ENCODE data around the gene DGKQ. TPM values are rescaled to one million over a fixed set of nuclear protein-coding genes. Genes with fewer than 3 reads are reported as not detected.

DGKQ gene
- total RNA-seq, 1 donor from 2014 or later: 9.6 TPM

GRCh38 chr4:917992-918391, 55.4 kb downstream of the DGKQ start:
- intact Hi-C loops (cut with DNase I): no loop called here
- ATAC-seq (no peak), DNase-seq (ENCODE audit: low spot score) (no peak)

DNA sequence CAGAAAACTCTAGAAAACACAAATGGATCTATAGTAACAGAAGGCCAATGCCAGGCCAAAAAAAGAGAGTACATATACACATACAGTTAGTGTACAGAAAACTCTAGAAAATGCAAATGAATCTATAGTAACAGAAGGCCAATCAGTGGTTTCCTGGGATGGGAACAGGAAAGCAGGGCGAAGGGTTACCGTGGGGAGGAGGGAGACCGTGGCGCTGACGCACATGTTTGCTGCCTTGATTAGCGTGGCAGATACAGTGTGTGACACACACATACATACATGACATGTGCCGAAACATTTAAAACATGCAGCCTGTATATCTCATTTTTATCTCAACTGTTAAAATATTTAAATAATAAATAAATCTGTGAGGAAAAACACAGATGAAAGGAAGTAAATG, 55.9 kb downstream of the DGKQ start:
- ATAC-seq (no peak), DNase-seq (ENCODE audit: low spot score) (peak; percentile 39)
- intact Hi-C loops (cut with DNase I): no loop called here

GRCh38 chr4:915595-915994, 57.8 kb downstream of the DGKQ start:
- intact Hi-C loops (cut with DNase I): no loop called here
- ATAC-seq: peak; percentile 75
- DNase-seq (ENCODE audit: low spot score): peak; percentile 55

DNA sequence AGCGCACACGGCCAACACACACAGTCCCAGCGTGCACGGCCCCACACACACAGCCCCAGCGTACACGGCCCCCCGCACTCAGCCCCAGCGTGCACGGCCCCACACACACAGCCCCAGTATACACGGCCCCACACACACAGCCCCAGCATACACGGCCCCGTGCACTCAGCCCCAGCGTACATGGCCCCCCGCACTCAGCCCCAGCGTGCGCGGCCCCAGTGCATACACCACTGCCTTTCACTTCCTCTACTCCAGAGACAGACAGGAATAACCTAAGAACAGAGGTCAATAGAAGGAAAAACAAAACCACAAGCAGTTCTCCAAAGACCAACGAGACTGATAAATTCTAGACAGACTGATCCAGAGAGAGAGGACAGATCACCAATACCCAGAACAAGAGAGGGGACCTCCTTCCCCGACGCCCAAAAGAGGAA, 58.3 kb downstream of the DGKQ start:
- DNase-seq (ENCODE audit: low spot score) (peak; percentile 56), ATAC-seq (peak; percentile 63)
- intact Hi-C loops (cut with DNase I): no loop called here

GRCh38 chr4:914531-914930, 58.8 kb downstream of the DGKQ start:
- intact Hi-C loops (cut with DNase I): no loop called here
- peak; percentile 49 for DNase-seq (ENCODE audit: low spot score)
- no peak for ATAC-seq

DNA sequence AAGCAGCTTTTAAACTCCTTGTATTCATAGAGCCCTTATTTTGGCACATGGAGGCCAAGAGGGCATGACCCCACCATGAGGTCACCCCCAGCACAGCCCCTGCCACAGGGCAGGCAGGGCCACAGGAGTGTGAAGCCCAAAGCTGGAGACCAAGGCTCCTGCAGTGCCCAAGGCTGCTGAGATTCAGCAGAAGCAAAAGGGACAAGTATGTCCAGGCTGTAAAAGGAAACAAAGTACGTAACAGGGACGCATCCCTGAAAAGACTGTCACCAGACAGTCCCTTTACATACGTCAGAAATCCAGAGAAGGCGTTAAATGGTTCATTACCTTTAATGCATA, 60.1 kb downstream of the DGKQ start:
- intact Hi-C loops (cut with DNase I): no loop called here
- ATAC-seq: peak; percentile 13
- no peak for DNase-seq (ENCODE audit: low spot score)

DNA sequence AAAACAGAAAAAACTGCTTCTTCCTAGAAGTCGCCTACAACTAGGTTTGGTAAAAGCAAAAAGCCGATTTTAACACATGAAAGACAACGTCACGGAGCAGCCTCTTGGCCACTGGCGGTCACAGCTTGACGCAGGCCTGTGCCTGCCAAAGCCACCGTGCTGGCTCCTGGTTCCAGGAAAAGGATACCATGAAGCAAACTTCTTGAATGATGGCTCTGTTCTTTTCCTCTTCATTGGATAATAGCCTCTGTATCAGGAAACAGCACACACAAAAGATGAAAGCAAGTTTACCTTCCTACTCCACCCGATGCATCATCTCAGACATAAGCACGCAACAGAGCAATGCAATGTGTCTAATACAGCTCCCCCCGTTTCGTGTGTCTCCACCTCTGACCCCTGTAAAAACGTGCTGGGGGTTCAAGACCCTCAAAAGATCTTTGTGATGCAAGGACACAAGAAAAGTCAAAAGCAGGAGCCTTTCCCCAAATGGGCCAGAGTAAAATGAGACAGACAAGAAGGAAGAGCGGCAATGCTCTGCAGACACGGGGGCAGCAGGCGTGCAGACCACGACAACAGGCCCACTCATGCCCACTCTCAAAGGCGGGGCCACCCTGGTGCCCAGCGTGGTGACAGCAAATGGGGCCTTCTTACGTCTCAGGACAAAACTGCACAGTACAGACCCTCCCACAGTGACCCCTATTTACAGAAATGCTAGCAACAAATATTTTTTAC, 60.7 kb downstream of the DGKQ start:
- peak; percentile 79 for ATAC-seq
- no peak for DNase-seq (ENCODE audit: low spot score)
- intact Hi-C loops (cut with DNase I): no loop called here

- peak; percentile 58 for ATAC-seq
- no peak for DNase-seq (ENCODE audit: low spot score)
- intact Hi-C loops (cut with DNase I): no loop called here
Measured at GRCh38 chr4:911871-912490, 61.4 kb downstream of the DGKQ start.

DNA sequence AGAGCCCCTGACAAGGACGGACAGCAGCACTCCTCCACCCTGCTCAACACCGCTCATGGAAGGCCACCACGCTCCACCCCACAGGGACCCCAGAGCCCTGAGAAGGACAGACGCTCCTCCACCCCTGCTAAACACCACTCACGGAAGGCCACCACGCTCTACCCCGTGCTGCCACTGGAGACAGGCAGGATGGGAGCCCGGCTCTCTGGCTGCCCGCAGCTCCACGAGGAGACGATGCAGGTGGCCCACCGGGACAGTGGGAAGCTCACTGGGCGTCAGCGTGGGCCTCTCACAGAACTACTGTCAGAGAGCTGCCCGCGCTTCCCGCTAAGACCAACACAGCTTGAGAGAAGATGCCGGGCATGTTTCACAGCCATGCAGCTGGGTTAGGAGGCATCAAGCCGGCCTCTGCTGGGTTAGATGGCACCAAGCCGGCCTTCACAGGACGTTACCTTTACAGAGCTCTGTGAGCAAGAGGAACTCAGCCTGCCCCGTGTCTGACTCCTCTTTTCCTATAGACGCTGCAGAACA, 62.1 kb downstream of the DGKQ start:
- no peak for DNase-seq (ENCODE audit: low spot score)
- intact Hi-C loops (cut with DNase I): no loop called here

DNA sequence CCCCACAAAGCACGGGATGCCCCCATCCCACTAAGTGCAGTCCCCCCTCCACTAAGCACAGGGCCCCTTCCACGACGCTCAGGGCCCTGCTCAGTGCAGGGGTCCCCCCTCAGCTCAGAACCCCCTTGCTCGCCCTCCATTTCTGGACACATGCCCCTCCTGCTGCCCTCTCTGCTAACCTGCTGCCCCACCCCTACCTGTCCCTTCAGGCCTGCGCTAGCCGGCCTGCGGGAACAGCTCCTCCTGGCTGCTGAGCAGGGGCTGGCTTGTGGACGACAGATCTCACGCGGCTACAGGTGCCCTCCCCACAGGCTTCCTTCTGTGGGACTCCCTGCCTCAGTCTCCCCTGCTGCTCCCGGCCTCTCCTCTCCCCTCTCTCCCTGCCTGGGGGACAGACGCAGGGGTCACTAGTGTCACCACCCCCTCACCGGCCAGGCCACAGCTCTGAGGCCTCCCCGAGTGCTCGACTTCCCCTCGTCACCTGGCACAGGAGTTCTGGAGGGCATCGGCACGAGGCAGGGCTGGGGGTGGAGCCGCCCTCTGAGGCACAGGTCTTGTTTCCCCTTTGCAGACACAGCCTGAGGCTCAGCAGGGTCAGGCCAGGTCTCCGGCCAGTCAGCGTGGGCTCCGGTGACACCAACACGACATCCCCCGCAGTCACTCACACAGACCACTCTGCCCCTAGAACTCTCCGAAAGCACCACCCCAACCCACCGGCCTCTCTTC, 62.8 kb downstream of the DGKQ start:
- DNase-seq (ENCODE audit: low spot score) (no peak), ATAC-seq (no peak)
- intact Hi-C loops (cut with DNase I): no loop called here

More for the DNA sequence above, 62.1 kb downstream of the DGKQ start:
- ATAC-seq: no peak

DNA sequence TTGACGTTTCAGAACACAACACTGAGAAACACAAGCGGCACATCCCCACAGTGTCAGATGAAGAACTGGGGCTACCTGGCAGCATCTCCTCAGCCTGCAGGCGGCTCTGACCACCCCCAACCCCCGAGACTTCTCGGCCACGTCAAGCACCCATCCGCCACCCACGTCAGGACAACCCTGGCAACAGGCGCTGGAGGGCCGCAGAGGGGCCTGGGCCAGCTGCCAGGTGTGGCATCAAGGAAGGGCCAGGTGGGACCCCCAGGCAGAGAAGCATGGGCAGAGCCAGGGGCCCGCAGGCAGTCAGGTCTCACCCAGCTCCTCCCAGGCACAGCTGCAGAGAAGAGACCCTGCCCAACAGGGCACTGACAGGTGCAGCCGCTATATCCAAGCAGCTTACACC, 63.5 kb downstream of the DGKQ start:
- intact Hi-C loops (cut with DNase I): no loop called here
- DNase-seq (ENCODE audit: low spot score): no peak
- no peak for ATAC-seq

GRCh38 chr4:909131-909571, 64.2 kb downstream of the DGKQ start:
- ATAC-seq (no peak), DNase-seq (ENCODE audit: low spot score) (no peak)
- intact Hi-C loops (cut with DNase I): no loop called here

Other genes with a start within 250 kb of the DGKQ start
- 11.6 TPM for gene CPLX1, start 147.4 kb downstream of the DGKQ start, total RNA-seq
- gene GAK, start 41.3 kb downstream of the DGKQ start, total RNA-seq: 96.6 TPM
- 26.8 TPM for gene TMEM175, start 41.1 kb downstream of the DGKQ start, total RNA-seq
- gene IDUA, start 13.5 kb upstream of the DGKQ start, total RNA-seq: 36.7 TPM
- 0.45 TPM for gene SLC26A1, start 19.8 kb upstream of the DGKQ start, total RNA-seq
- 16.6 TPM for gene FGFRL1, start 38.1 kb upstream of the DGKQ start, total RNA-seq
- 17.9 TPM for gene RNF212, start 140.0 kb upstream of the DGKQ start, total RNA-seq
- 35.6 TPM for gene SPON2, start 199.0 kb upstream of the DGKQ start, total RNA-seq

Data from sciatic nerve (tissue), 2 donors.